GM12878 (cell line): ENCODE measurements around the gene EEF1A2. TPM values are rescaled to one million over a fixed set of nuclear protein-coding genes. Genes with fewer than 3 reads are reported as not detected.

Experiments
- ATAC-seq: fragments of 200-7000 bp; cut with Tn5 transposase; 3 replicates; pipeline ENCODE4 v1.9.1; 2020; ENCODE audit warnings: mild to moderate bottlenecking, moderate library complexity
- BruUV-seq: library from RNA; stranded (reverse); fragments of 400-500 nt; replicated peaks from 2 replicates; lab custom pipeline; 2021; lab: Mats Ljungman, UMichigan
- CTCF ChIA-PET: fragments of 300-600 bp; sonication (Branson Sonifier 250); formaldehyde crosslinking; extraction: SDS; loops from one replicate; lab custom pipeline; 2021; ENCODE audit warnings: inconsistent platforms; lab: Yijun Ruan, JAX
- POLR2A ChIA-PET: fragments of 350-600 bp; formaldehyde crosslinking; extraction: SDS; loops from one replicate; lab custom pipeline; 2021; ENCODE audit warnings: inconsistent platforms; lab: Charles Lee
- RAD21 ChIA-PET: fragments of 300-600 bp; sonication (Branson Sonifier 250); formaldehyde crosslinking; loops from one replicate; lab custom pipeline; 2023; ENCODE audit warnings: antibody characterized with exemption; ENCODE audit not compliant: unreplicated experiment; lab: Charles Lee
- SMC1A ChIA-PET: fragments of 300-600 bp; sonication (Branson Sonifier 250); formaldehyde crosslinking; loops from one replicate; lab custom pipeline; 2023; ENCODE audit not compliant: unreplicated experiment, uncharacterized antibody; lab: Charles Lee
- DNase-seq: peaks from one replicate; pipeline ENCODE4 v3.0.0-alpha.2; 2011; ENCODE audit warnings: low read depth, low spot score
- FAIRE-seq: peaks from 3 replicates; lab custom pipeline; 2011; peaks lifted over from hg19 to GRCh38; lab: Jason Lieb, UNC
- H2AFZ ChIP-seq: 2 replicates; pipeline ENCODE4 v1.6.0; 2011; ENCODE audit warnings: low read depth, low read length, control low read depth; ENCODE audit not compliant: control insufficient read depth
- H3K27ac ChIP-seq: 2 replicates; pipeline ENCODE4 v1.5.1; 2011; ENCODE audit warnings: control low read depth; ENCODE audit not compliant: control insufficient read depth, insufficient read depth
- H3K27me3 ChIP-seq, 2 experiments: replicated peaks in 1 of 2; 2 replicates each; pipeline versions ENCODE4 v1.6.0 to v1.6.1; 2011; ENCODE audit warnings: low read length in 1 of 2; ENCODE audit not compliant: control insufficient read depth in 2 of 2, insufficient read depth in 2 of 2
- H3K36me3 ChIP-seq, 2 experiments: 2 replicates each; pipeline ENCODE4 v1.5.1; 2011; ENCODE audit warnings: low read length in 1 of 2; ENCODE audit not compliant: control insufficient read depth in 2 of 2, insufficient read depth in 2 of 2
- H3K4me1 ChIP-seq: 2 replicates; pipeline ENCODE4 v1.6.1; 2011; ENCODE audit warnings: mild to moderate bottlenecking, low read length, moderate library complexity, mixed read lengths; ENCODE audit not compliant: control insufficient read depth, insufficient read depth
- H3K4me2 ChIP-seq: 2 replicates; pipeline ENCODE4 v1.6.0; 2011; ENCODE audit warnings: control low read depth; ENCODE audit not compliant: control insufficient read depth, insufficient read depth
- H3K4me3 ChIP-seq: fragments of 200-600 bp; sonication (generic); 2 replicates; pipeline ENCODE4 v1.5.1; 2016
- H3K79me2 ChIP-seq: 2 replicates; pipeline ENCODE4 v1.6.0; 2011; ENCODE audit warnings: low read length; ENCODE audit not compliant: control insufficient read depth, insufficient read depth
- H3K9ac ChIP-seq: 2 replicates; pipeline ENCODE4 v1.8.0; 2011; ENCODE audit warnings: low read length, control low read depth, mixed read lengths; ENCODE audit not compliant: control insufficient read depth, insufficient read depth
- H3K9me3 ChIP-seq: replicated peaks from 3 replicates; pipeline ENCODE4 v1.5.1; 2011; ENCODE audit warnings: mild to moderate bottlenecking, low read length; ENCODE audit not compliant: control insufficient read depth, insufficient read depth
- H4K20me1 ChIP-seq: 2 replicates; pipeline ENCODE4 v1.6.0; 2011; ENCODE audit not compliant: control insufficient read depth, insufficient read depth
- BRCA1 ChIP-seq: IDR thresholded peaks from 2 replicates; pipeline ENCODE4 v1.6.1; 2011; ENCODE audit warnings: low read depth, low read length, improper control_type of control experiment
- CHD1 ChIP-seq: IDR thresholded peaks from 2 replicates; pipeline ENCODE4 v1.6.1; 2012; ENCODE audit warnings: low read depth, low read length, improper control_type of control experiment
- LARP7 ChIP-seq: fragments of 450-650 bp; IDR thresholded peaks from 2 replicates; pipeline ENCODE4 v1.6.1; 2017; ENCODE audit warnings: mild to moderate bottlenecking
- NBN ChIP-seq: fragments of 450-650 bp; IDR thresholded peaks from 2 replicates; pipeline ENCODE4 v1.6.1; 2016
- POLR2AphosphoS2 ChIP-seq: IDR thresholded peaks from 2 replicates; pipeline ENCODE4 v1.6.1; 2011; ENCODE audit warnings: low read depth, mild to moderate bottlenecking, low read length, improper control_type of control experiment, moderate library complexity
- POLR2AphosphoS5 ChIP-seq: IDR thresholded peaks from 2 replicates; pipeline ENCODE4 v1.6.1; 2011; ENCODE audit warnings: mild to moderate bottlenecking, low read length, inconsistent platforms
- RELB ChIP-seq: fragments of 450-650 bp; IDR thresholded peaks from 2 replicates; pipeline ENCODE4 v1.6.1; 2017; ENCODE audit warnings: low read depth, mild to moderate bottlenecking, moderate library complexity
- REST ChIP-seq: IDR thresholded peaks from 2 replicates; pipeline ENCODE4 v1.6.1; 2012; ENCODE audit warnings: mild to moderate bottlenecking, low read depth, low read length
- SP1 ChIP-seq: IDR thresholded peaks from one replicate; pipeline ENCODE4 v1.6.1; 2011; ENCODE audit warnings: low read depth, low read length
- SREBF1 ChIP-seq: IDR thresholded peaks from 2 replicates; pipeline ENCODE4 v1.6.1; 2012; ENCODE audit warnings: mild to moderate bottlenecking, low read length
- SRF ChIP-seq, 2 experiments: IDR thresholded peaks; 2 replicates each; pipeline ENCODE4 v1.6.1; 2011; ENCODE audit warnings: low read depth in 2 of 2, low read length in 2 of 2, mild to moderate bottlenecking in 1 of 2, moderate library complexity in 1 of 2
- WRNIP1 ChIP-seq: IDR thresholded peaks from 2 replicates; pipeline ENCODE4 v1.6.1; 2011; ENCODE audit warnings: low read depth, low read length, improper control_type of control experiment, borderline replicate concordance
- ZZZ3 ChIP-seq: IDR thresholded peaks from 2 replicates; pipeline ENCODE4 v1.6.1; 2011; ENCODE audit warnings: low read depth; ENCODE audit not compliant: control insufficient read depth, insufficient read length
- WGBS: methylation state at CpG from one replicate; pipeline ENCODE4 v1.1.6; 2016; ENCODE audit warnings: low lambda C conversion rate; ENCODE audit not compliant: insufficient replicate concordance, insufficient coverage; ENCODE audit errors: missing lambda C conversion rate; 5-methylcytosine and 5-hydroxymethylcytosine counted together
- in situ Hi-C: fragments of 300-500 bp; cut with MboI; formaldehyde crosslinking; loops from 9 replicates; pipeline ENCODE4 v1.14.3; 2018; ENCODE audit warnings: mixed read lengths
- intact Hi-C: fragments of 100-400 bp; cut with micrococcal nuclease; formaldehyde crosslinking; loops from one replicate; pipeline ENCODE4 v1.14.2; 2022; ENCODE audit not compliant: unreplicated experiment
- polyA plus RNA-seq, 11 experiments: library from polyadenylated mRNA; depleted of rRNA in 4 of 11; unstranded in 6 of 11; stranded (reverse) in 5 of 11; fragments of >200 nt; fragmentation: Nextera tagmentation in 4 of 11; fragmentation: Illumina TruSeq in 1 of 11; extraction: Ambion mirVana in 4 of 11; extraction: Trizol in 1 of 11; gene quantifications; 1 replicate in 1 of 11; 2 replicates in 10 of 11; pipeline versions ENCODE4 v1.2.1 to v1.2.3, GENCODE V29; 2011 to 2016; ENCODE audit warnings: inconsistent platforms in 2 of 11, missing spikeins in 2 of 11, low read depth in 1 of 11
- total RNA-seq, 4 experiments: library from RNA; depleted of rRNA in 3 of 4; stranded (reverse); fragments of >200 nt in 3 of 4; fragmentation: Illumina TruSeq in 1 of 4; extraction: Trizol in 1 of 4; gene quantifications; 2 replicates each; pipeline versions ENCODE4 v1.2.1 to v1.2.3, GENCODE V29; 2013 to 2021
- TF ChIP-seq, protein P1 (sequence below): IDR thresholded peaks from 2 replicates; pipeline ENCODE4 v1.6.1; 2012; ENCODE audit warnings: low read length, inconsistent platforms
- TF ChIP-seq, protein P2 (sequence below): fragments of 150-350 bp; IDR thresholded peaks from 2 replicates; pipeline ENCODE4 v1.6.1; 2016; ENCODE audit warnings: low read depth, low read length

The EEF1A2 gene
- total and polyA plus RNA-seq, 10 of the 15 experiments (the other 5 are each of a cell fraction or from before 2014, with no cell fraction given): 0.56 TPM; not detected in 9

GRCh38 chr20:63451821-63452220 is 47.1 kb downstream of the EEF1A2 start:
- Histone ChIP-seq H3K36me3 (no peaks in the 10 kb centered on the region), H3K9ac (no peak overlapping the region), H3K27ac (no peak overlapping the region), H4K20me1 (no peaks in the 10 kb centered on the region), H3K4me2 (no peak overlapping the region), H3K4me3 (no peak overlapping the region), H2AFZ (no peak overlapping the region), H3K9me3 (no peaks in the 10 kb centered on the region), H3K27me3 (peaks cover 0 to 1% of the 10 kb centered on the region in 2 experiments; a peak in 2 of 4 replicates), H3K79me2 (no peaks in the 10 kb centered on the region), H3K4me1 (no peaks in the 10 kb centered on the region)
- in situ Hi-C loops: no loop called here
- BruUV-seq: no TSS peak
- no peak for FAIRE-seq
- DNase-seq: no peak
- SMC1A ChIA-PET: no interaction called here
- CTCF ChIA-PET: no interaction called here
- RAD21 ChIA-PET: no interaction called here
- ATAC-seq: no peak
- intact Hi-C loops: no loop called here
- WGBS: 66% methylated on average over 17 of the region's 17 CpGs
- POLR2A ChIA-PET: no interaction called here
- no peak for TF ChIP-seq SP1
- TF ChIP-seq REST: no peak
- no peak for TF ChIP-seq CHD1
- no peak for TF ChIP-seq LARP7
- TF ChIP-seq NBN: no peak
- TF ChIP-seq POLR2AphosphoS5: no peak
- TF ChIP-seq BRCA1: no peak
- TF ChIP-seq WRNIP1: no peak
- TF ChIP-seq ZZZ3: no peak
- TF ChIP-seq SRF (IDR thresholded peaks at IDR 0.05; ENCODE audit: low read depth in 2 of 2, low read length in 2 of 2): no peak
- TF ChIP-seq, protein P1, sequence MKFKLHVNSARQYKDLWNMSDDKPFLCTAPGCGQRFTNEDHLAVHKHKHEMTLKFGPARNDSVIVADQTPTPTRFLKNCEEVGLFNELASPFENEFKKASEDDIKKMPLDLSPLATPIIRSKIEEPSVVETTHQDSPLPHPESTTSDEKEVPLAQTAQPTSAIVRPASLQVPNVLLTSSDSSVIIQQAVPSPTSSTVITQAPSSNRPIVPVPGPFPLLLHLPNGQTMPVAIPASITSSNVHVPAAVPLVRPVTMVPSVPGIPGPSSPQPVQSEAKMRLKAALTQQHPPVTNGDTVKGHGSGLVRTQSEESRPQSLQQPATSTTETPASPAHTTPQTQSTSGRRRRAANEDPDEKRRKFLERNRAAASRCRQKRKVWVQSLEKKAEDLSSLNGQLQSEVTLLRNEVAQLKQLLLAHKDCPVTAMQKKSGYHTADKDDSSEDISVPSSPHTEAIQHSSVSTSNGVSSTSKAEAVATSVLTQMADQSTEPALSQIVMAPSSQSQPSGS: no peak
- no peak for TF ChIP-seq SREBF1
- TF ChIP-seq, protein P2, sequence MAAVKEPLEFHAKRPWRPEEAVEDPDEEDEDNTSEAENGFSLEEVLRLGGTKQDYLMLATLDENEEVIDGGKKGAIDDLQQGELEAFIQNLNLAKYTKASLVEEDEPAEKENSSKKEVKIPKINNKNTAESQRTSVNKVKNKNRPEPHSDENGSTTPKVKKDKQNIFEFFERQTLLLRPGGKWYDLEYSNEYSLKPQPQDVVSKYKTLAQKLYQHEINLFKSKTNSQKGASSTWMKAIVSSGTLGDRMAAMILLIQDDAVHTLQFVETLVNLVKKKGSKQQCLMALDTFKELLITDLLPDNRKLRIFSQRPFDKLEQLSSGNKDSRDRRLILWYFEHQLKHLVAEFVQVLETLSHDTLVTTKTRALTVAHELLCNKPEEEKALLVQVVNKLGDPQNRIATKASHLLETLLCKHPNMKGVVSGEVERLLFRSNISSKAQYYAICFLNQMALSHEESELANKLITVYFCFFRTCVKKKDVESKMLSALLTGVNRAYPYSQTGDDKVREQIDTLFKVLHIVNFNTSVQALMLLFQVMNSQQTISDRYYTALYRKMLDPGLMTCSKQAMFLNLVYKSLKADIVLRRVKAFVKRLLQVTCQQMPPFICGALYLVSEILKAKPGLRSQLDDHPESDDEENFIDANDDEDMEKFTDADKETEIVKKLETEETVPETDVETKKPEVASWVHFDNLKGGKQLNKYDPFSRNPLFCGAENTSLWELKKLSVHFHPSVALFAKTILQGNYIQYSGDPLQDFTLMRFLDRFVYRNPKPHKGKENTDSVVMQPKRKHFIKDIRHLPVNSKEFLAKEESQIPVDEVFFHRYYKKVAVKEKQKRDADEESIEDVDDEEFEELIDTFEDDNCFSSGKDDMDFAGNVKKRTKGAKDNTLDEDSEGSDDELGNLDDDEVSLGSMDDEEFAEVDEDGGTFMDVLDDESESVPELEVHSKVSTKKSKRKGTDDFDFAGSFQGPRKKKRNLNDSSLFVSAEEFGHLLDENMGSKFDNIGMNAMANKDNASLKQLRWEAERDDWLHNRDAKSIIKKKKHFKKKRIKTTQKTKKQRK: no peak
- TF ChIP-seq RELB: no peak
- no peak for TF ChIP-seq POLR2AphosphoS2
